ENCODE data around the gene IRAK2. TPM values are rescaled to one million over a fixed set of nuclear protein-coding genes. Genes with fewer than 3 reads are reported as not detected.

IRAK2 gene
- total RNA-seq, 2 experiments from 2014 or later, result 1.4 TPM

DNA sequence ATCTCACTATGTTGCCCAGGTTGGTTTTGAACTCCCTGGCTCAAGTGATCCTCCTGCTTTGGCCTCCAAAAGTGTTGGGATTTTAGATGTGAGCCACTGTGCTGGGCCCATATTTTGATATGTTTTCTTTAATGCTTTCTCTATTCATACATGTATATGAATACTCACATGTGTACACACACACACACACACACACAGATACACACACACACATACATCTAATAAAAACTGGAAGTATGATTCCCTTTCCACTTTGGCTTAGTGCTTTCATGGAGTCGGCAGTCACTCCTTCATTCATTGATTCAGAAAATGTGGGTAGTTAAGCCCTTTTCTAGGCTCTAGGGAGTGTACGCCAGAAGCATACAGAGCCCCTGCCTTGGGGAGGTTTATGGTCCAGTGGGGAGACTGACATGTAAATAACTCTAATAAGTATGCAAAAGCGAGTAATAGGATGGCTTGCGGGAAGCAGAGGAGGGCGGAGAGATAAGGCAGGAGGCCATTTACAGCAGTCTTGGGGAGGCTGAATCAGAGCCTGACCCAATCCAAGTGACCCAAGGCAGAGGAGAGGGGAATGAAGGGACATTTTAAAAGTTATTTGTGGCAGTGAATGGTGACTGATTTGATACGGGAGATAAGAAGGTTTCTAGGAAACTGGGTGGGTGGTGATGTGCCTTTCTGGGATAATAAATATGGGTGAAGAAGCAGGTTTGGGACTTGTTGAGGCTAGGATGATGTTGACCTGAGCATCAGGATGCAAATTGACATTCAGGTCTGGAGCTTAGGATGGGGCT lies 51.1 kb downstream of the IRAK2 start:
- TF ChIP-seq EZH2phosphoT487 (IDR thresholded peaks at IDR 0.05; ENCODE audit: borderline replicate concordance, low read depth, low read length) (no peak), CTCF (conservative IDR thresholded peaks at IDR 0.05; ENCODE audit: low read length) (no peak)
- no peak overlapping the region for H3K4me3 ChIP-seq (ENCODE audit: low read depth, low read length, poor library complexity, severe bottlenecking)
- POLR2A ChIA-PET, result interaction anchor here (0.9 kb wide), 1 partner anchor 24 kb away, joined by 3 read pairs; no protein-coding TSS in a partner anchor
- no peak overlapping the region for H2AFZ ChIP-seq (ENCODE audit: low read length)
- peaks cover 60% of the 10 kb centered on the region for H3K4me1 ChIP-seq (ENCODE audit: insufficient read depth, low read length, poor library complexity, severe bottlenecking)
- no peaks in the 10 kb centered on the region for H3K9me3 ChIP-seq (ENCODE audit: low read length)
- H3K79me2 ChIP-seq (ENCODE audit: insufficient read depth, low read depth, low read length), result no peaks in the 10 kb centered on the region
- intact Hi-C loops (cut with micrococcal nuclease; ENCODE audit: unreplicated experiment), result no loop called here
- H4K20me1 ChIP-seq (ENCODE audit: insufficient read depth, low read length), result no peaks in the 10 kb centered on the region
- DNase-seq (ENCODE audit: low spot score), result no peak
- CTCF ChIA-PET (ENCODE audit: unreplicated experiment), result no interaction called here
- H3K9me2 ChIP-seq (ENCODE audit: insufficient read depth, low read length), result no peaks in the 10 kb centered on the region
- H3K36me3 ChIP-seq (ENCODE audit: insufficient read depth, low read length), result peaks cover 4% of the 10 kb centered on the region; the same call in 1 of the 2 replicates
- H3K4me2 ChIP-seq (ENCODE audit: low read length), result no peak overlapping the region
- H3K27ac ChIP-seq (ENCODE audit: low read depth, low read length, poor library complexity, severe bottlenecking), result no peak overlapping the region
- no TSS peak for BruUV-seq (replicated peaks)

DNA sequence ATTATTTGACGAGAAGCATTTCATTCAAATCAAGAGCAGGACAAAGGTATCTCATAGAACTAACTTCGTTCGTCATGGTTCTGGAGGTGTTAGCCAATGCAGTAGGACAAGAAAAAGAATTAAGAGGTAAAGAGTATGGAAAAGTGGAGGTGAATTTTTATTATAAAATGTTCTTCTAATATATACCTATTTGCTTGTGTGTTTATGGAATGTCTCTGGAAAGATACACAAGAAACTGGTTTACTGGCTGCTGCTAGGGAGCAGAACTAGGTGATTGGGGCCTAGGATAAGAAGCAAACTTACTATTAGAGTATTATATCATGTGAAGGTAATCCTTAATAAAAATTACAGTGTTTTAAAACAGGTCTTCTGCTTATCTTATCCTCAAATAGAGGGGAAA lies 52.6 kb downstream of the IRAK2 start:
- H3K36me3 ChIP-seq (ENCODE audit: insufficient read depth, low read length), result peaks cover 4% of the 10 kb centered on the region; the same call in 1 of the 2 replicates
- no peak overlapping the region for H2AFZ ChIP-seq (ENCODE audit: low read length)
- TF ChIP-seq EZH2phosphoT487 (IDR thresholded peaks at IDR 0.05; ENCODE audit: borderline replicate concordance, low read depth, low read length) (no peak), CTCF (conservative IDR thresholded peaks at IDR 0.05; ENCODE audit: low read length) (no peak)
- H3K9me2 ChIP-seq (ENCODE audit: insufficient read depth, low read length), result no peaks in the 10 kb centered on the region
- ChIA-PET CTCF (ENCODE audit: unreplicated experiment) (no interaction called here), POLR2A (interaction anchor here (0.6 to 2.2 kb wide), 4 partner anchors 13 to 168 kb away, joined by 3 to 5 read pairs (median 4); no protein-coding TSS in a partner anchor)
- peaks cover 58% of the 10 kb centered on the region for H3K4me1 ChIP-seq (ENCODE audit: insufficient read depth, low read length, poor library complexity, severe bottlenecking)
- no TSS peak for BruUV-seq (replicated peaks)
- no peaks in the 10 kb centered on the region for H4K20me1 ChIP-seq (ENCODE audit: insufficient read depth, low read length)
- DNase-seq (ENCODE audit: low spot score), result no peak
- no peak overlapping the region for H3K4me3 ChIP-seq (ENCODE audit: low read depth, low read length, poor library complexity, severe bottlenecking)
- intact Hi-C loops (cut with micrococcal nuclease; ENCODE audit: unreplicated experiment), result no loop called here
- no peak overlapping the region for H3K27ac ChIP-seq (ENCODE audit: low read depth, low read length, poor library complexity, severe bottlenecking)
- H3K4me2 ChIP-seq (ENCODE audit: low read length), result no peak overlapping the region
- no peaks in the 10 kb centered on the region for H3K9me3 ChIP-seq (ENCODE audit: low read length)
- H3K79me2 ChIP-seq (ENCODE audit: insufficient read depth, low read depth, low read length), result no peaks in the 10 kb centered on the region

DNA sequence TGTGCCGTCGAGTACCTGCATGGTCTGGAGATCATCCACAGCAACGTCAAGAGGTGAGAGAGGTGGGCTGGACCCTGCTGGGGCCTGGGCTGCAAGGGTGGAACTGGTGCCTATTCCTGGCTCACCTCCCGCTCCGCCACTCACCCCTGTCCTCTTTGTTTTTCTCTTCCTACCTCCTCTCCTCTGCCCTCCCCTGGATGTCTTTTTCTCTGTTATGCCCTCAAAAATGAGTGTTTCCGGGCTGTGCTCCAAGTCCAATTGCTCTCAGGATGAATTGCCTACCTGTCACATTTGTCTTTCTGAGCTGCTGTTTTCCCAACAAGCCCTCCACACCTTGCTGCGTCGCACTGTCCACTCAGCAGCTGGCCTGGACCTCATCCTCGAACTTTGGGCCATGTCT lies 55.0 kb downstream of the IRAK2 start:
- Histone ChIP-seq H3K4me1 (ENCODE audit: insufficient read depth, low read length, poor library complexity, severe bottlenecking) (peaks cover 65% of the 10 kb centered on the region), H3K27ac (ENCODE audit: low read depth, low read length, poor library complexity, severe bottlenecking) (peak overlapping the region; percentile 78), H3K4me3 (ENCODE audit: low read depth, low read length, poor library complexity, severe bottlenecking) (peak overlapping the region; percentile 22), H2AFZ (ENCODE audit: low read length) (peak overlapping the region; percentile 65), H3K9me3 (ENCODE audit: low read length) (no peaks in the 10 kb centered on the region), H3K9me2 (ENCODE audit: insufficient read depth, low read length) (no peaks in the 10 kb centered on the region), H3K4me2 (ENCODE audit: low read length) (peak overlapping the region; percentile 60; the same call in 1 of the 2 replicates), H4K20me1 (ENCODE audit: insufficient read depth, low read length) (no peaks in the 10 kb centered on the region), H3K79me2 (ENCODE audit: insufficient read depth, low read depth, low read length) (no peaks in the 10 kb centered on the region), H3K36me3 (ENCODE audit: insufficient read depth, low read length) (peaks cover 4% of the 10 kb centered on the region; the same call in 1 of the 2 replicates)
- ChIA-PET CTCF (ENCODE audit: unreplicated experiment) (no interaction called here), POLR2A (interaction anchor here (0.6 to 1.1 kb wide), 4 partner anchors 8 to 22 kb away, joined by 3 to 5 read pairs (median 3); no protein-coding TSS in a partner anchor)
- no peak for DNase-seq (ENCODE audit: low spot score)
- intact Hi-C loops (cut with micrococcal nuclease; ENCODE audit: unreplicated experiment), result loop anchor here (10.0 kb wide), 3 partner anchors 195 to 285 kb away; partner anchors contain the start of genes CRELD1, EMC3 and FANCD2
- no TSS peak for BruUV-seq (replicated peaks)
- TF ChIP-seq EZH2phosphoT487 (IDR thresholded peaks at IDR 0.05; ENCODE audit: borderline replicate concordance, low read depth, low read length) (no peak), CTCF (conservative IDR thresholded peaks at IDR 0.05; ENCODE audit: low read length) (no peak)

Data from OCI-LY7 (cell line).